ENCODE measurements around the gene LHX4.

GRCh38 chr1:180250883-180251509 lies 20.9 kb downstream of the LHX4 start:
- TF ChIP-seq EZH2 (IDR thresholded peaks at IDR 0.05; ENCODE audit: insufficient read depth, poor library complexity, severe bottlenecking): no peak
- TF ChIP-seq EZH2phosphoT487 (IDR thresholded peaks at IDR 0.05; ENCODE audit: insufficient read depth, low read depth): no peak
